BJ (cell line): ENCODE measurements around the gene AKT2. TPM values are rescaled to one million over a fixed set of nuclear protein-coding genes. Genes with fewer than 3 reads are reported as not detected.

ENCODE experiments used
- CTCF ChIA-PET: fragments of 350-600 bp; formaldehyde crosslinking; extraction: SDS; loops from one replicate; lab custom pipeline; 2021; ENCODE audit warnings: antibody characterized with exemption, inconsistent platforms; lab: Yijun Ruan, JAX
- POLR2A ChIA-PET: fragments of 300-600 bp; sonication (Branson Sonifier 250); formaldehyde crosslinking; extraction: SDS; loops from one replicate; lab custom pipeline; 2021; ENCODE audit warnings: antibody characterized with exemption; lab: Charles Lee
- DNase-seq: peaks from one replicate; pipeline ENCODE4 v3.0.0-alpha.2; 2011; ENCODE audit warnings: low read depth
- H3K27me3 ChIP-seq: 2 replicates; pipeline ENCODE4 v1.6.0; 2011; ENCODE audit warnings: low read length; ENCODE audit not compliant: control insufficient read depth, insufficient read depth
- H3K36me3 ChIP-seq: 2 replicates; pipeline ENCODE4 v1.5.1; 2011; ENCODE audit warnings: low read length; ENCODE audit not compliant: control insufficient read depth, insufficient read depth
- H3K4me3 ChIP-seq: 2 replicates; pipeline ENCODE4 v1.5.1; 2011; ENCODE audit warnings: low read depth, mild to moderate bottlenecking, control low read depth, low read length
- polyA plus RNA-seq: library from polyadenylated mRNA; depleted of rRNA; stranded (reverse); fragments of >200 nt; gene quantifications from 2 replicates; pipeline ENCODE4 v1.2.3, GENCODE V29; 2011
- TF ChIP-seq, protein P1 (sequence below): IDR thresholded peaks from 2 replicates; pipeline ENCODE4 v1.5.1; 2011; ENCODE audit warnings: low read depth, mild to moderate bottlenecking, control low read depth, inconsistent platforms, low read length, moderate library complexity; ENCODE audit not compliant: insufficient read depth

AKT2 gene
- polyA plus RNA-seq, 1 experiment = 162 TPM

DNA sequence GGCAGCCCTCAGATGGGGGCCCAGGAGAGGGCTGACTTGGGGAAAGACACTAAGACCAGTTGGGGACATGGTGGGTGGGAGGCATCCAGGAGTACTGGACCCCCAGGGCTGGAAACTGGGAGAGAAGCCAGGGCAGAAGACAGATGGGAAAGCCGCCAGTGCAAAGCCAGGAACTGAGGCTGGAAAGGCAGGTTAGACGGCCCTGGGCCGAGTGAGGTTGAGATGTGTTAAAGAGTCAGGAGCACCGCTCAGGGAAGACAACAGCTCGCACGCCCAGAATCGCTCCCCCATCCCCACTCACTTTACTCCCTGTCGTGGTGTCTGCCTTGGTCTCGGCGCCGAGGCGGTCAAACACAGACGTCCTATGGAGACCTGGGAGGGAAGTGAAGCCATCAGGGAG, 38.6 kb upstream of the AKT2 start:
- no peaks in the 10 kb centered on the region for H3K27me3 ChIP-seq
- CTCF ChIA-PET = interaction anchor here (0.5 to 0.8 kb wide), 2 partner anchors 9 to 1616 kb away, joined by 3 to 6 read pairs; no protein-coding TSS in a partner anchor
- peaks cover 33% of the 10 kb centered on the region for H3K36me3 ChIP-seq
- TF ChIP-seq, protein P1, sequence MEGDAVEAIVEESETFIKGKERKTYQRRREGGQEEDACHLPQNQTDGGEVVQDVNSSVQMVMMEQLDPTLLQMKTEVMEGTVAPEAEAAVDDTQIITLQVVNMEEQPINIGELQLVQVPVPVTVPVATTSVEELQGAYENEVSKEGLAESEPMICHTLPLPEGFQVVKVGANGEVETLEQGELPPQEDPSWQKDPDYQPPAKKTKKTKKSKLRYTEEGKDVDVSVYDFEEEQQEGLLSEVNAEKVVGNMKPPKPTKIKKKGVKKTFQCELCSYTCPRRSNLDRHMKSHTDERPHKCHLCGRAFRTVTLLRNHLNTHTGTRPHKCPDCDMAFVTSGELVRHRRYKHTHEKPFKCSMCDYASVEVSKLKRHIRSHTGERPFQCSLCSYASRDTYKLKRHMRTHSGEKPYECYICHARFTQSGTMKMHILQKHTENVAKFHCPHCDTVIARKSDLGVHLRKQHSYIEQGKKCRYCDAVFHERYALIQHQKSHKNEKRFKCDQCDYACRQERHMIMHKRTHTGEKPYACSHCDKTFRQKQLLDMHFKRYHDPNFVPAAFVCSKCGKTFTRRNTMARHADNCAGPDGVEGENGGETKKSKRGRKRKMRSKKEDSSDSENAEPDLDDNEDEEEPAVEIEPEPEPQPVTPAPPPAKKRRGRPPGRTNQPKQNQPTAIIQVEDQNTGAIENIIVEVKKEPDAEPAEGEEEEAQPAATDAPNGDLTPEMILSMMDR = no peak
- DNase-seq = no peak
- no peak overlapping the region for H3K4me3 ChIP-seq
- POLR2A ChIA-PET = no interaction called here

DNA sequence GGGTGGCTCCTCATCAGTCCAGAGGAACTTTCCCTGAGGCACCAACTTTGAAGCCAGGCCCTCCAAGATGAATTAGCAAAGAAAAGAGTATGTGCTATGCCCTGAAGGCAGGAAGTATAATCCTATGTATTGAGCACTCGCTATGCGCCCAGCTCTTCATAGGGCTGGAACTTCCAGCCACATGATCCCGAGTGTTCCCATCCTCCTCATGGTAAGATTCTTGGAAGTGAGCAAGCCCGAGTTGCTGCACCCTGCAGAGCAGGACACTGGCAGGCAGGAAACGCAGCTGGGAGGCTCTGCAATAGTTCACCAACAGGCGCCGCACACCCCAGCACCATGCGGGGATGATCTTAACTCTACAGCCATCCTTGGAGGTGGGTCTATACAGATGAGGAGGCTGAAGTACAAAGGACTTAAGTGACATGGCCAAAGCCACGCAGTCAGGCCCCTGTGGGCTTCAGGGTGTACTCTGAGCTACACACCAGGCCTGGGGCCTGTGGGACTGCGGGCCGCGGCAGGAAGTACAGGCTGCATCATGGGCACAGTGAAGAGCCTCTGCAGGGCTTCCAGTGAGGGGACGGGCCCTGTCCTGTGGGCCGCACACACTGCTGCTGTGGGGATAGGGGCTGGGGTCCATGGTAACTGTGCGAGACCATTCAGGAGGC, 37.9 kb upstream of the AKT2 start:
- ChIA-PET CTCF (interaction anchor here (0.5 to 2.1 kb wide), 2 partner anchors 18 to 1615 kb away, joined by 3 to 10 read pairs; no protein-coding TSS in a partner anchor), POLR2A (no interaction called here)
- no peak for DNase-seq
- Histone ChIP-seq H3K36me3 (peaks cover 28% of the 10 kb centered on the region), H3K4me3 (no peak overlapping the region), H3K27me3 (no peaks in the 10 kb centered on the region)
- TF ChIP-seq, protein P1 = no peak

DNA sequence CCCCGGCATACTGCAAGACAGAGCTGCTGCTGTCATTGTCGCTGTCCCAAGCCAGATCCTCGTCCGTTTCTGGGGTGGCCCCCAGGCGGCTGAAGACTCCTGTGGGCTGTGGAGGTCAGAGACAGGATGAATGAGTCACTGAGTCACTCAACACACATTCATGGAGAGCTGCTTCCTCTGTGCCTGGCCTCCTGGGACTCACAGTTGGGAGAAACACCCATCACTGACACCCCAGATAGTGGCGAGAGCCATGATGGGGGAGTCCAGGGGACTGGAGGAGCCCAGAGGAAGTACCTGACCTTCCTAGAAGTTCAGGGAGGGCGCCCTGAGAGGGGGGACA, 37.1 kb upstream of the AKT2 start:
- TF ChIP-seq, protein P1 = no peak
- no peaks in the 10 kb centered on the region for H3K27me3 ChIP-seq
- no peak for DNase-seq
- H3K4me3 ChIP-seq = no peak overlapping the region
- peaks cover 24% of the 10 kb centered on the region for H3K36me3 ChIP-seq
- POLR2A ChIA-PET = no interaction called here
- CTCF ChIA-PET = interaction anchor here (0.5 to 2.1 kb wide), 3 partner anchors 17 to 142 kb away, joined by 3 to 10 read pairs (median 3); no protein-coding TSS in a partner anchor

DNA sequence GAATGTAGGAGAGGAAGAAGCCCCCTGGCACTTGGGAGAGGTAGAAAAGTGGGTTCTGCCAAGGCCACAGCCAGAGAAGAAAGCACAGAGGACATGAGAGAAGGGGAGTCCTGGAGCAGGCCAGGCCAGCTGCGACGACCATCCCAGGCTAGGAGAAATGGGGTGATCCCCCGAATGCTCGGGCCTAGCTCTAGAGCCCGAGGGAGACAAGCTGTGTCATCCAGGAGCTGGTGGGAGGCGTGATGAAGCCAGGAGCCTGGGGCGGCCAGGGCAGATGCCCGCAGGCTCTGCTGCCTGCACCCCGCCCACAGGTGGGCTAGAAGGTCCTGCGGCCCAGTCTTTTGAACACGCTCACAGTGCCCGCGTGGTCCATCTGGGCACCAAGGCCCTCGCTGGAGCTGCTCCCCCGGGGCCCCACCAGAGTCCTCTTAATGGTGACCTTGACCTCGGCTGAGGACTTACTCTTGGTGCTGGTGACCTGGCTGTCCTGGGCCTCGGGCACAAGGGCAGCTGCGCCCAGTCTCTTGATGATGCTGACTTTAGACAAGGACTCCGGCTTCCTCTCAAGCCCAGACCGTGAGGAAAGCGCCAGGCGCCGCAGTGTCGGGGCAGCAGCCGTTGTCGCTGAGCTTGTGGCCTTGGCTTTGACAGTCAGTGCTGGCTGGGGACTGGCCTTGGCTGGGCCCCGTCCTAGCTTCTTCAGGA, 36.6 kb upstream of the AKT2 start:
- H3K36me3 ChIP-seq = peaks cover 24% of the 10 kb centered on the region
- DNase-seq = no peak

DNA sequence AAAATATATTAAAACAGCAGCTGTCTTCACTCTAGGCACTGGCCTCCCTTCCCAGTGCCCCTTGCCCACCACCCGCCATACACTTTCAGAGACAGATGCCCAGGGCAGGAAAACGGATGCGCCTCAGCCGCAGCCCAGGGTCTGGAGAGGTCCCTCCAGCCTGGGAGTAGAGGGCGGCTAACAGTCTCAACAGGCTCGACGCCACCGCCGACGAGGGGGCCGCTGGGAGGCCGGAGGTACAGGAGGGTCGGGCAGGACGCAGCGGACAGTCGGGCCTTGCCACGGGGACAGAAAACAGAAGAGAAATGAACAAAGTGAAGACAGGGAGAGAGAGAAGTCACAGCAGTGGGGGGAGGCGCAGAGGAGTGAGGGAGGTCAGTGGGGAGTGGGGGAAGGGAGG, 35.9 kb upstream of the AKT2 start:
- peaks cover 25% of the 10 kb centered on the region for H3K36me3 ChIP-seq
- ChIA-PET POLR2A (no interaction called here), CTCF (no interaction called here)
- TF ChIP-seq, protein P1 = no peak
- H3K27me3 ChIP-seq = no peaks in the 10 kb centered on the region
- H3K4me3 ChIP-seq = no peak overlapping the region
- DNase-seq = no peak

More for the DNA sequence above, 36.6 kb upstream of the AKT2 start:
- H3K4me3 ChIP-seq = no peak overlapping the region
- POLR2A ChIA-PET = no interaction called here
- CTCF ChIA-PET = interaction anchor here (0.5 to 2.1 kb wide), 3 partner anchors 17 to 142 kb away, joined by 3 to 10 read pairs (median 3); no protein-coding TSS in a partner anchor
- TF ChIP-seq, protein P1 = no peak
- no peaks in the 10 kb centered on the region for H3K27me3 ChIP-seq
